Measurements from ENCODE around the gene TBC1D1.

Gene TBC1D1

DNA sequence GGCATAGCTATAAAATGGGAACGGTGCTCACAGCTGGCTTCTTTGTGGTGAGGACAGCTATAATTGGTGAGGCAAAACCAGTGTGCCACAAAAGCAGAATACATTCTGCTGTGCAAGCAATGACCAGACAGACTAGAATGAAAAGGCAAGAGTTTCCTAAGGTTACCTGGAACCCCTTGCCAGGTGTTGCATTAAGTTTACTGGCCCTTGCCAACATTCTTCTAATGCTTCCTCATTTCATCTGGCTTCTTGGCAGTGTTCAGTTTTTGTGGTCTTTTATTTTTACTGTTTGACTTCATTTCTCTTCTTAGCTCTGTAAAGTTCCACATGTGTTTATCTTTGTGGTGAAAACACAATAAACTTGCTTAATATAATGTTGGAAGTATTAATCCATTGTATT is 200.8 kb downstream of the TBC1D1 start:
- Histone ChIP-seq H3K4me1 (ENCODE audit: control insufficient read depth, low read length) (no peaks in the 10 kb centered on the region), H3K4me2 (ENCODE audit: low read length) (no peak overlapping the region), H3K36me3 (ENCODE audit: control insufficient read depth, low read length) (peaks cover 88% of the 10 kb centered on the region), H3F3A (ENCODE audit: control insufficient read depth, insufficient read depth) (no peaks in the 10 kb centered on the region), H3K4me3 (ENCODE audit: low read length) (no peak overlapping the region), H3K27ac (ENCODE audit: low read depth, low read length) (no peak overlapping the region), H3K79me2 (ENCODE audit: control insufficient read depth, low read length) (no peaks in the 10 kb centered on the region), H3K9me3 (ENCODE audit: control insufficient read depth, insufficient read depth, low read length) (no peaks in the 10 kb centered on the region), H3K9me2 (replicated peaks; ENCODE audit: control insufficient read depth, low read length) (no peaks in the 10 kb centered on the region), H3K27me3 (ENCODE audit: control insufficient read depth, low read length) (no peaks in the 10 kb centered on the region), H4K20me1 (ENCODE audit: control insufficient read depth, insufficient read depth, low read depth, low read length) (no peaks in the 10 kb centered on the region)
- no peak for TF ChIP-seq EZH2phosphoT487 (IDR thresholded peaks at IDR 0.05; ENCODE audit: borderline replicate concordance, low read length)
- TF ChIP-seq, protein P1, sequence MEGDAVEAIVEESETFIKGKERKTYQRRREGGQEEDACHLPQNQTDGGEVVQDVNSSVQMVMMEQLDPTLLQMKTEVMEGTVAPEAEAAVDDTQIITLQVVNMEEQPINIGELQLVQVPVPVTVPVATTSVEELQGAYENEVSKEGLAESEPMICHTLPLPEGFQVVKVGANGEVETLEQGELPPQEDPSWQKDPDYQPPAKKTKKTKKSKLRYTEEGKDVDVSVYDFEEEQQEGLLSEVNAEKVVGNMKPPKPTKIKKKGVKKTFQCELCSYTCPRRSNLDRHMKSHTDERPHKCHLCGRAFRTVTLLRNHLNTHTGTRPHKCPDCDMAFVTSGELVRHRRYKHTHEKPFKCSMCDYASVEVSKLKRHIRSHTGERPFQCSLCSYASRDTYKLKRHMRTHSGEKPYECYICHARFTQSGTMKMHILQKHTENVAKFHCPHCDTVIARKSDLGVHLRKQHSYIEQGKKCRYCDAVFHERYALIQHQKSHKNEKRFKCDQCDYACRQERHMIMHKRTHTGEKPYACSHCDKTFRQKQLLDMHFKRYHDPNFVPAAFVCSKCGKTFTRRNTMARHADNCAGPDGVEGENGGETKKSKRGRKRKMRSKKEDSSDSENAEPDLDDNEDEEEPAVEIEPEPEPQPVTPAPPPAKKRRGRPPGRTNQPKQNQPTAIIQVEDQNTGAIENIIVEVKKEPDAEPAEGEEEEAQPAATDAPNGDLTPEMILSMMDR (IDR thresholded peaks at IDR 0.05; ENCODE audit: low read depth, low read length, poor library complexity, severe bottlenecking) = no peak

DNA sequence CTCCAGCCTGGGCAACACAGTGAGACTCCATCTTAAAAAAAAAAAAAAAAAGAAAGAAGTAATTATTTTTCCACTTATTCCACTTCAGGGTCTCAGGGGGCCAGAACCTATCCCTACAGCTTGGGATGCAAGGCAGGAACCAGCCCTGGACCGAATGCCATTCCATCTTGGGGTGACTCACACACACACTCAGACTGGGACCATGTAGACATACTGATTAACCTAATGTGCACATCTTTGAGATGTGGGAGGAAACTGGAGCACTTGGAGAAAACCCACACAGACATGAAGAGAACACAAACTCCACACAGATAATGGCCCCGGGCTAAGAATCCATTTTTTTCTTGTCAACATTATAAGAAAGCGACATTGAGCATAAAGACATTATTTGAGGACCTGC is 201.8 kb downstream of the TBC1D1 start:
- Histone ChIP-seq H3K9me2 (replicated peaks; ENCODE audit: control insufficient read depth, low read length) (no peaks in the 10 kb centered on the region), H3K27ac (ENCODE audit: low read depth, low read length) (no peak overlapping the region), H3K9me3 (ENCODE audit: control insufficient read depth, insufficient read depth, low read length) (no peaks in the 10 kb centered on the region), H3K4me3 (ENCODE audit: low read length) (no peak overlapping the region), H3K36me3 (ENCODE audit: control insufficient read depth, low read length) (peaks cover 86% of the 10 kb centered on the region), H3K4me1 (ENCODE audit: control insufficient read depth, low read length) (no peaks in the 10 kb centered on the region), H3K27me3 (ENCODE audit: control insufficient read depth, low read length) (no peaks in the 10 kb centered on the region), H3K79me2 (ENCODE audit: control insufficient read depth, low read length) (no peaks in the 10 kb centered on the region), H3K4me2 (ENCODE audit: low read length) (no peak overlapping the region), H4K20me1 (ENCODE audit: control insufficient read depth, insufficient read depth, low read depth, low read length) (no peaks in the 10 kb centered on the region), H3F3A (ENCODE audit: control insufficient read depth, insufficient read depth) (no peaks in the 10 kb centered on the region)
- TF ChIP-seq, protein P1 (IDR thresholded peaks at IDR 0.05; ENCODE audit: low read depth, low read length, poor library complexity, severe bottlenecking) = no peak

DNA sequence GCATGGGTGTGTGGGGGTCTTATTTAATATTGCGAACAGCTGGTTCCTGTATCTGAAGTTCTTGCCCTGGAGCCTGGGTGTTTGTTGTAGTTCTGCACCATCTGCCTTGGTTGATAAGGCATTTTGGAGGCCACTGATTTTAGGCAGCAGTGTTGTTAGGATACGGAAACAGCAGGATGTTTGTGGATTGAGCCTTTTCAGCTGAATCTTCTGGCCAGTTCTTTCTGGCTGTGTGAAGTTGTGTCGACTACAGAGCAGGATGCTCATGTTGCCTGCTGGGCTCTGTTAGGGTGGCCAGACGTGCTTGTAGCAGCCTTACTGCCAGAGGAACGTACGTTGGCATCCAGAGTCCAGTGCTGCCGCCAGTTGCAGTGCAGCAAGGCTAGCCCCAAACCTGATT is 203.5 kb downstream of the TBC1D1 start:
- no peak for TF ChIP-seq EZH2phosphoT487 (IDR thresholded peaks at IDR 0.05; ENCODE audit: borderline replicate concordance, low read length)
- TF ChIP-seq, protein P1 (IDR thresholded peaks at IDR 0.05; ENCODE audit: low read depth, low read length, poor library complexity, severe bottlenecking) = no peak
- peaks cover 2% of the 10 kb centered on the region; the same call in 1 of the 2 replicates for H4K20me1 ChIP-seq (ENCODE audit: control insufficient read depth, insufficient read depth, low read depth, low read length)
- no peak overlapping the region for H3K4me3 ChIP-seq (ENCODE audit: low read length)

DNA sequence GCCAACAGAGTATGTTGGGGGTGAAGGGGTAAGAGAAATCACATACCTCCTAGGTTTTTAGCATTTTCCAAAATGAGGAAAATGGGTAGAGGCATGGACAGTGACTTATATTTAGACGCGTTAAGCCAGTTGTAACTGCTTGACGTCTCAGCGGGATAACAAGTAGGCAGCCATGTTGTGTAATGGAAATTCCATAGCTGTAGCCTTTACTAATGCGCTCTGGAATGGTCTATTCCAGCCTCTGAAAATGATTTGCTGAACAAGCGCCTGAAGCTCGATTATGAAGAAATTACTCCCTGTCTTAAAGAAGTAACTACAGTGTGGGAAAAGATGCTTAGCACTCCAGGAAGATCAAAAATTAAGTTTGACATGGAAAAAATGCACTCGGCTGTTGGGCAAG is 204.8 kb downstream of the TBC1D1 start:
- TF ChIP-seq, protein P1 (IDR thresholded peaks at IDR 0.05; ENCODE audit: low read depth, low read length, poor library complexity, severe bottlenecking) = no peak
- H3K9me3 ChIP-seq (ENCODE audit: control insufficient read depth, insufficient read depth, low read length) = no peaks in the 10 kb centered on the region
- peaks cover 90% of the 10 kb centered on the region for H3K36me3 ChIP-seq (ENCODE audit: control insufficient read depth, low read length)
- H3K4me1 ChIP-seq (ENCODE audit: control insufficient read depth, low read length) = no peaks in the 10 kb centered on the region
- no peak overlapping the region for H3K27ac ChIP-seq (ENCODE audit: low read depth, low read length)
- H3K27me3 ChIP-seq (ENCODE audit: control insufficient read depth, low read length) = no peaks in the 10 kb centered on the region
- H3F3A ChIP-seq (ENCODE audit: control insufficient read depth, insufficient read depth) = no peaks in the 10 kb centered on the region
- no peak overlapping the region for H3K4me2 ChIP-seq (ENCODE audit: low read length)
- no peak overlapping the region for H3K4me3 ChIP-seq (ENCODE audit: low read length)
- H3K9me2 ChIP-seq (replicated peaks; ENCODE audit: control insufficient read depth, low read length) = no peaks in the 10 kb centered on the region
- H3K79me2 ChIP-seq (ENCODE audit: control insufficient read depth, low read length) = no peaks in the 10 kb centered on the region
- H4K20me1 ChIP-seq (ENCODE audit: control insufficient read depth, insufficient read depth, low read depth, low read length) = peaks cover 3% of the 10 kb centered on the region; the same call in 1 of the 2 replicates

More for the DNA sequence above, 203.5 kb downstream of the TBC1D1 start:
- H3K9me3 ChIP-seq (ENCODE audit: control insufficient read depth, insufficient read depth, low read length) = no peaks in the 10 kb centered on the region
- no peaks in the 10 kb centered on the region for H3K9me2 ChIP-seq (replicated peaks; ENCODE audit: control insufficient read depth, low read length)
- H3K36me3 ChIP-seq (ENCODE audit: control insufficient read depth, low read length) = peaks cover 89% of the 10 kb centered on the region
- no peaks in the 10 kb centered on the region for H3F3A ChIP-seq (ENCODE audit: control insufficient read depth, insufficient read depth)
- no peak overlapping the region for H3K4me2 ChIP-seq (ENCODE audit: low read length)
- H3K27me3 ChIP-seq (ENCODE audit: control insufficient read depth, low read length) = no peaks in the 10 kb centered on the region
- H3K27ac ChIP-seq (ENCODE audit: low read depth, low read length) = no peak overlapping the region
- no peaks in the 10 kb centered on the region for H3K4me1 ChIP-seq (ENCODE audit: control insufficient read depth, low read length)
- H3K79me2 ChIP-seq (ENCODE audit: control insufficient read depth, low read length) = no peaks in the 10 kb centered on the region

Data from DOHH2 (cell line).